Fibroblast of lung (primary cell): ENCODE results near the gene HMCN2.

Experiments
- CTCF ChIP-seq, 2 donors: IDR thresholded peaks in 1 of 2; conservative IDR thresholded peaks in 1 of 2; 1 replicate in 1 of 2; 2 replicates in 1 of 2; pipeline ENCODE4 v1.5.1; 2011 to 2012; ENCODE audit warnings: low read length in 2 of 2, control low read depth in 1 of 2, inconsistent platforms in 1 of 2, low read depth in 1 of 2, mild to moderate bottlenecking in 1 of 2
- EZH2 ChIP-seq: IDR thresholded peaks from 2 replicates; pipeline ENCODE4 v1.5.1; 2012; ENCODE audit warnings: low read length, control low read depth, mild to moderate bottlenecking; ENCODE audit errors: missing control alignments

- TF ChIP-seq CTCF (conservative IDR thresholded peaks at IDR 0.05 in 1 of 2, IDR thresholded peaks at IDR 0.05 in 1 of 2; ENCODE audit: low read depth in 1 of 2, low read length in 2 of 2) (no peak), EZH2 (no peak)
Observed at GRCh38 chr9:130275156-130275555, 9.6 kb downstream of the HMCN2 start.
